Measurements from ENCODE around the gene CTNNA3. TPM values are rescaled to one million over a fixed set of nuclear protein-coding genes. Genes with fewer than 3 reads are reported as not detected.

The CTNNA3 gene
- total and polyA plus RNA-seq, 12 donors = 0.03 to 14.4 (median 0.47) TPM; not detected in 1

GRCh38 chr10:66813122-66813521 lies 882.9 kb downstream of the CTNNA3 start:
- no peak for DNase-seq
- intact Hi-C loops (cut with DNase I) = no loop called here
- H3K4me3 ChIP-seq = no peak overlapping the region
- H3K9me3 ChIP-seq (replicated peaks in 1 of 3) = no peaks in the 10 kb centered on the region
- no peak for TF ChIP-seq POLR2A (IDR thresholded peaks at IDR 0.05)
- TF ChIP-seq CTCF (IDR thresholded peaks at IDR 0.05) = no peak
- no peaks in the 10 kb centered on the region for H3K36me3 ChIP-seq (replicated peaks in 1 of 2)
- no peaks in the 10 kb centered on the region for H3K4me1 ChIP-seq (replicated peaks in 1 of 2)
- 54 to 68% (median 58%) methylated on average over 2 of the region's 2 CpGs for WGBS, 4 donors
- H3K27ac ChIP-seq = no peak overlapping the region
- no peaks in the 10 kb centered on the region for H3K27me3 ChIP-seq

DNA sequence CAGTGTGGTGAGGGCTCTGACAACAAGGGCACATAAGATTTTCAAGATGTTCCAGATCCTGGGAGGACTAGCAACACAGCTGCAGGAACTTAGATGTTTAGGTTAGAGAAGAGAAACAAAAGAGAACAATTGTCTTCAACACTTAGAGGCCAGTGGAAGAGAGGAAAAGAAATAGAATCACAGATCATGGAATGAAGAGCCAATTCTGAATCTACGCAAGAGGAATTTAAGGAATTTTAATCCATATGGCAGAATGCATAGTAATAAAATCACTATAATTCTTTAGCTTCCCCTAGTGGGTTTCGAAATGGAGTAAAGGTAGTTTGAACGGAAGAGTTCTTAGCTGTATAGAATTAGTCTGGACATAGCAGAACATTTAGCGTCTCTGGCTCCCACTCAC lies 884.8 kb downstream of the CTNNA3 start:
- H3K27ac ChIP-seq = no peak overlapping the region
- H3K4me3 ChIP-seq = no peak overlapping the region
- no peaks in the 10 kb centered on the region for H3K36me3 ChIP-seq (replicated peaks in 1 of 2)
- no peak for TF ChIP-seq CTCF (IDR thresholded peaks at IDR 0.05)
- TF ChIP-seq POLR2A (IDR thresholded peaks at IDR 0.05) = no peak
- WGBS, 4 donors = 86 to 94% (median 89%) methylated on average over 4 of the region's 4 CpGs
- H3K9me3 ChIP-seq (replicated peaks in 1 of 3) = no peaks in the 10 kb centered on the region
- H3K4me1 ChIP-seq (replicated peaks in 1 of 2) = no peaks in the 10 kb centered on the region
- no peaks in the 10 kb centered on the region for H3K27me3 ChIP-seq
- intact Hi-C loops (cut with DNase I) = no loop called here
- no peak for DNase-seq

DNA sequence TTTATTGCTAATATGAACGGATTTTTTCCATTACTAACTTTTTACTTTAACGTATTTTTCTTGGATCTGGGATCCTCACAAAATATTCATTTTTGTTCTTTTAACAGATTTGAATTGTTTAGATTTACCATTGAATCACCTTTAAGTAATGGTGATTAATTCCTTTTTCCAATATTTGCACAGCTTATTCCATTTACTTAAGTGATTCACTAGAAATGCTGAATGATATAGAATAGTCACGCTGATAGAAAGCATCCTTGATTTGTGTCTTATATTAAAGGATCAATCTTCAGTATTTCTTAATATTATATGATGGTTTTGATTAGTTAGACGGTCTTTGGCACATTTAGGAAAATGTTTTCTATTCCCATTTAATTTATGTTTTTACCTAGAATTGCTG lies 886.6 kb downstream of the CTNNA3 start:
- intact Hi-C loops (cut with DNase I) = no loop called here
- no peaks in the 10 kb centered on the region for H3K4me1 ChIP-seq (replicated peaks in 1 of 2)
- no peaks in the 10 kb centered on the region for H3K36me3 ChIP-seq (replicated peaks in 1 of 2)
- H3K27me3 ChIP-seq = no peaks in the 10 kb centered on the region
- TF ChIP-seq POLR2A (IDR thresholded peaks at IDR 0.05) = no peak
- no peaks in the 10 kb centered on the region for H3K9me3 ChIP-seq (replicated peaks in 1 of 3)
- no peak overlapping the region for H3K4me3 ChIP-seq
- no peak overlapping the region for H3K27ac ChIP-seq
- no peak for DNase-seq
- WGBS, 4 donors = 73 to 90% (median 85%) methylated on average over 4 of the region's 4 CpGs

DNA sequence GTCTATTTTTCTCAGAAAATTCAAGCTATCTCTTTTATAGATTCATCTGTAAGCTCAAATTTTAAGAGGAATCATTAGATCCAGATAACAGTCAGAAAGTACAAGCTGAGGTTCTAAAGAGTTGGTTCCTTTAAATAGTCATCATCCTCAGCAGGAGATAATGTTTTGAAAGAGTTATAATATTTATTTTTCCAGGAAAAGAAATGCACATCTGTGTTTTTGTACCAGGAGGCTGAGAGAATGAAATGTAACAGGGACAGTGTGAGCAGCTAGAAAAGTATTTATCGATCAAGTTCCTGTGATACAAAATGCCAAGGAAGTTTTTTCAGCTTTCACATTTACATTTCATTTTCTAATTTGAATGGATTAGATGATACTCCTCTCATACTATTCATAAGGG lies 890.4 kb downstream of the CTNNA3 start:
- Histone ChIP-seq H3K4me3 (no peak overlapping the region), H3K27ac (no peak overlapping the region), H3K36me3 (replicated peaks in 1 of 2) (no peaks in the 10 kb centered on the region), H3K9me3 (replicated peaks in 1 of 3) (no peaks in the 10 kb centered on the region), H3K4me1 (replicated peaks in 1 of 2) (no peaks in the 10 kb centered on the region), H3K27me3 (no peaks in the 10 kb centered on the region)
- TF ChIP-seq POLR2A (IDR thresholded peaks at IDR 0.05) (no peak), CTCF (IDR thresholded peaks at IDR 0.05) (no peak)
- 56 to 95% (median 83%) methylated on average over 1 of the region's 1 CpG for whole genome bisulfite sequencing, 4 donors
- no peak for DNase-seq
- intact Hi-C loops (cut with DNase I) = no loop called here

GRCh38 chr10:66804962-66805361 lies 891.0 kb downstream of the CTNNA3 start:
- intact Hi-C loops (cut with DNase I) = no loop called here
- TF ChIP-seq CTCF (IDR thresholded peaks at IDR 0.05) (no peak), POLR2A (IDR thresholded peaks at IDR 0.05) (no peak)

More at GRCh38 chr10:66804962-66805361, 891.0 kb downstream of the CTNNA3 start:
- no peak for DNase-seq
- no peaks in the 10 kb centered on the region for H3K36me3 ChIP-seq (replicated peaks in 1 of 2)
- WGBS, 4 donors = 26 to 33% (median 32%) methylated on average over 3 of the region's 3 CpGs
- no peaks in the 10 kb centered on the region for H3K4me1 ChIP-seq (replicated peaks in 1 of 2)
- H3K27ac ChIP-seq = no peak overlapping the region
- H3K4me3 ChIP-seq = no peak overlapping the region
- no peaks in the 10 kb centered on the region for H3K9me3 ChIP-seq (replicated peaks in 1 of 3)
- no peaks in the 10 kb centered on the region for H3K27me3 ChIP-seq
